Peyer's patch (tissue), 4 donors: ENCODE measurements around the gene VPS39.

ENCODE experiments used
- CTCF ChIP-seq, 6 experiments: fragments of 450-650 bp in 4 of 6; fragments of 200-600 bp in 2 of 6; sonication (generic) in 1 of 6; IDR thresholded peaks; one replicate each; pipeline ENCODE4 v1.5.1; 2017 to 2019; ENCODE audit warnings: antibody characterized with exemption in 6 of 6, mild to moderate bottlenecking in 3 of 6, moderate library complexity in 1 of 6
- POLR2A ChIP-seq, 2 donors: fragments of 450-650 bp; IDR thresholded peaks; one replicate each; pipeline ENCODE4 v1.5.1; 2017; ENCODE audit warnings: antibody characterized with exemption in 2 of 2, mild to moderate bottlenecking in 2 of 2, moderate library complexity in 2 of 2

GRCh38 chr15:42217568-42217967 is 9.5 kb upstream of the VPS39 start:
- TF ChIP-seq CTCF (IDR thresholded peaks at IDR 0.05) (no peak), POLR2A (IDR thresholded peaks at IDR 0.05) (no peak)
